HG02870 (cell line): ENCODE data around the gene PPP2CA.
"Not testable (repeated sequence)": the region's sequence is repeated elsewhere in the genome, so short reads cannot be mapped to it uniquely, and the experiment has no call there.

ENCODE experiments used
- ATAC-seq: cut with Tn5 transposase; IDR thresholded peaks from one replicate; pipeline ENCODE4 v1.9.1; 2021; ENCODE audit warnings: mild to moderate bottlenecking, moderate library complexity; ENCODE audit not compliant: unreplicated experiment

Gene PPP2CA

GRCh38 chr5:134203630-134204029 lies 22.2 kb downstream of the PPP2CA start:
- no peak for ATAC-seq

- no peak for ATAC-seq
Observed at GRCh38 chr5:134195666-134196065, 30.2 kb downstream of the PPP2CA start.

GRCh38 chr5:134189031-134189430 lies 36.8 kb downstream of the PPP2CA start:
- no peak for ATAC-seq

GRCh38 chr5:134188092-134188491 lies 37.8 kb downstream of the PPP2CA start:
- no peak for ATAC-seq

- ATAC-seq, result peak; percentile 86
Observed at GRCh38 chr5:134184155-134185135, 41.4 kb downstream of the PPP2CA start.

- ATAC-seq, result no peak
Observed at GRCh38 chr5:134183481-134183880, 42.4 kb downstream of the PPP2CA start.

GRCh38 chr5:134178096-134178419 lies 47.8 kb downstream of the PPP2CA start:
- no peak for ATAC-seq

GRCh38 chr5:134177369-134178095 lies 48.3 kb downstream of the PPP2CA start:
- no peak for ATAC-seq

- ATAC-seq, result peak; percentile 74
Observed at GRCh38 chr5:134176511-134177368, 49.1 kb downstream of the PPP2CA start, which contains the start of gene SKP1. Gene SKP1, minus strand, starts transcription at chr5:134176950. Its CDS starts 2,928 bp downstream, at chr5:134174022.

- peak; percentile 13 for ATAC-seq
Observed at GRCh38 chr5:134175921-134176510, 49.9 kb downstream of the PPP2CA start.

- no peak for ATAC-seq
Observed at GRCh38 chr5:134174841-134175839, 50.7 kb downstream of the PPP2CA start.

- no peak for ATAC-seq
Observed at GRCh38 chr5:134171972-134172371, 53.9 kb downstream of the PPP2CA start.

- ATAC-seq, result no peak
Observed at GRCh38 chr5:134162592-134162991, 63.3 kb downstream of the PPP2CA start.

- ATAC-seq, result no peak
Observed at GRCh38 chr5:134161513-134162395, 64.1 kb downstream of the PPP2CA start.

- ATAC-seq, result no peak
Observed at GRCh38 chr5:134153657-134154056, 72.2 kb downstream of the PPP2CA start.

GRCh38 chr5:134153241-134153640 lies 72.6 kb downstream of the PPP2CA start:
- no peak for ATAC-seq

GRCh38 chr5:134152173-134152832 lies 73.6 kb downstream of the PPP2CA start:
- not testable (repeated sequence) for ATAC-seq

GRCh38 chr5:134151723-134152122 lies 74.2 kb downstream of the PPP2CA start:
- no peak for ATAC-seq
